Ascending aorta (tissue), 2 donors: Measurements from ENCODE around the gene MYADML2. TPM values are rescaled to one million over a fixed set of nuclear protein-coding genes. Genes with fewer than 3 reads are reported as not detected.

ENCODE experiments used
- DNase-seq, 2 donors: peaks; one replicate each; pipeline ENCODE4 v3.0.0-alpha.2; 2019; ENCODE audit warnings: low spot score in 2 of 2
- H3K27ac ChIP-seq, 2 donors: fragments of 200-600 bp; sonication (generic); one replicate each; pipeline ENCODE4 v1.5.1; 2016 to 2017; ENCODE audit warnings: mild to moderate bottlenecking in 1 of 2
- H3K27me3 ChIP-seq: fragments of 200-600 bp; sonication (generic); one replicate; pipeline ENCODE4 v1.5.1; 2017
- H3K36me3 ChIP-seq, 2 donors: fragments of 200-600 bp; sonication (generic); one replicate each; pipeline ENCODE4 v1.5.1; 2016
- H3K4me1 ChIP-seq, 2 donors: fragments of 200-600 bp; sonication (generic); one replicate each; pipeline ENCODE4 v1.5.1; 2016 to 2017; ENCODE audit warnings: mild to moderate bottlenecking in 1 of 2
- H3K4me3 ChIP-seq, 2 donors: fragments of 200-600 bp; sonication (generic); one replicate each; pipeline ENCODE4 v1.5.1; 2016 to 2017; ENCODE audit warnings: mild to moderate bottlenecking in 1 of 2
- H3K9me3 ChIP-seq, 2 donors: fragments of 200-600 bp; sonication (generic); one replicate each; pipeline ENCODE4 v1.5.1; 2016
- CTCF ChIP-seq, 3 experiments: fragments of 200-600 bp in 2 of 3; fragments of 450-650 bp in 1 of 3; sonication (generic) in 2 of 3; IDR thresholded peaks; one replicate each; pipeline ENCODE4 v1.5.1; 2016 to 2019; ENCODE audit warnings: antibody characterized with exemption in 3 of 3, mild to moderate bottlenecking in 1 of 3, moderate library complexity in 1 of 3
- intact Hi-C: fragments of 100-400 bp; cut with DNase I; formaldehyde crosslinking; loops from one replicate; pipeline ENCODE4 v1.15.1; 2023
- total RNA-seq: library from RNA; depleted of rRNA; stranded (reverse); fragments of >200 nt; gene quantifications from one replicate; pipeline ENCODE4 v1.1.0, GENCODE V29; 2016

Gene MYADML2
- total RNA-seq, 1 donor from 2014 or later, result not detected

GRCh38 chr17:81905993-81906392 is 41.0 kb downstream of the MYADML2 start:
- H3K27me3 ChIP-seq, result no peaks in the 10 kb centered on the region
- no peak overlapping the region for H3K27ac ChIP-seq
- TF ChIP-seq CTCF (IDR thresholded peaks at IDR 0.05), result no peak
- H3K9me3 ChIP-seq, result no peaks in the 10 kb centered on the region
- H3K36me3 ChIP-seq, result peaks cover 4 to 31% of the 10 kb centered on the region in 2 donors
- no peak overlapping the region for H3K4me3 ChIP-seq
- peaks cover 12 to 13% of the 10 kb centered on the region in 2 donors for H3K4me1 ChIP-seq
- intact Hi-C loops, result no loop called here
- no peak for DNase-seq

- Histone ChIP-seq H3K27me3 (no peaks in the 10 kb centered on the region), H3K9me3 (no peaks in the 10 kb centered on the region), H3K4me3 (no peak overlapping the region), H3K36me3 (peaks cover 4 to 34% of the 10 kb centered on the region in 2 donors), H3K4me1 (peaks cover 12 to 13% of the 10 kb centered on the region in 2 donors), H3K27ac (no peak overlapping the region)
- intact Hi-C loops, result no loop called here
- TF ChIP-seq CTCF (IDR thresholded peaks at IDR 0.05), result no peak
- no peak for DNase-seq
Measured at GRCh38 chr17:81905424-81905875, 41.6 kb downstream of the MYADML2 start.

GRCh38 chr17:81904600-81905423 is 42.2 kb downstream of the MYADML2 start:
- intact Hi-C loops, result no loop called here
- Histone ChIP-seq H3K4me1 (peaks cover 7 to 10% of the 10 kb centered on the region in 2 donors), H3K27ac (no peak overlapping the region), H3K9me3 (no peaks in the 10 kb centered on the region), H3K4me3 (no peak overlapping the region), H3K36me3 (peaks cover 6 to 40% of the 10 kb centered on the region in 2 donors), H3K27me3 (no peaks in the 10 kb centered on the region)
- no peak for TF ChIP-seq CTCF (IDR thresholded peaks at IDR 0.05)
- no peak for DNase-seq

GRCh38 chr17:81903896-81904599 is 43.0 kb downstream of the MYADML2 start:
- peaks cover 5 to 10% of the 10 kb centered on the region in 2 donors for H3K4me1 ChIP-seq
- peaks cover 14 to 44% of the 10 kb centered on the region in 2 donors for H3K36me3 ChIP-seq
- no peak for TF ChIP-seq CTCF (IDR thresholded peaks at IDR 0.05)
- intact Hi-C loops, result no loop called here
- H3K9me3 ChIP-seq, result no peaks in the 10 kb centered on the region
- DNase-seq, result no peak
- H3K4me3 ChIP-seq, result no peak overlapping the region
- no peak overlapping the region for H3K27ac ChIP-seq
- no peaks in the 10 kb centered on the region for H3K27me3 ChIP-seq

GRCh38 chr17:81903415-81903831 is 43.6 kb downstream of the MYADML2 start:
- Histone ChIP-seq H3K9me3 (no peaks in the 10 kb centered on the region), H3K4me1 (peaks cover 5 to 10% of the 10 kb centered on the region in 2 donors), H3K27me3 (no peaks in the 10 kb centered on the region), H3K4me3 (no peak overlapping the region), H3K27ac (no peak overlapping the region), H3K36me3 (peaks cover 18 to 44% of the 10 kb centered on the region in 2 donors)
- intact Hi-C loops, result no loop called here
- TF ChIP-seq CTCF (IDR thresholded peaks at IDR 0.05), result no peak
- no peak for DNase-seq
